Subcutaneous adipose tissue (tissue), 4 donors: Measurements from ENCODE around the gene NTN1. TPM values are rescaled to one million over a fixed set of nuclear protein-coding genes. Genes with fewer than 3 reads are reported as not detected.

Experiments used
- total RNA-seq, 4 donors: library from RNA; depleted of rRNA; stranded (reverse); fragments of >200 nt; gene quantifications; one replicate each; pipeline ENCODE4 v1.1.0, GENCODE V29; 2016
- TF ChIP-seq, protein P1 (sequence below): fragments of 450-650 bp; IDR thresholded peaks from one replicate; pipeline ENCODE4 v1.5.1; 2016; ENCODE audit warnings: low read depth, mild to moderate bottlenecking, control low read depth, antibody characterized with exemption, moderate library complexity

Gene NTN1
- total RNA-seq, 4 donors from 2014 or later = 0.85 to 7.9 (median 3.2) TPM

DNA sequence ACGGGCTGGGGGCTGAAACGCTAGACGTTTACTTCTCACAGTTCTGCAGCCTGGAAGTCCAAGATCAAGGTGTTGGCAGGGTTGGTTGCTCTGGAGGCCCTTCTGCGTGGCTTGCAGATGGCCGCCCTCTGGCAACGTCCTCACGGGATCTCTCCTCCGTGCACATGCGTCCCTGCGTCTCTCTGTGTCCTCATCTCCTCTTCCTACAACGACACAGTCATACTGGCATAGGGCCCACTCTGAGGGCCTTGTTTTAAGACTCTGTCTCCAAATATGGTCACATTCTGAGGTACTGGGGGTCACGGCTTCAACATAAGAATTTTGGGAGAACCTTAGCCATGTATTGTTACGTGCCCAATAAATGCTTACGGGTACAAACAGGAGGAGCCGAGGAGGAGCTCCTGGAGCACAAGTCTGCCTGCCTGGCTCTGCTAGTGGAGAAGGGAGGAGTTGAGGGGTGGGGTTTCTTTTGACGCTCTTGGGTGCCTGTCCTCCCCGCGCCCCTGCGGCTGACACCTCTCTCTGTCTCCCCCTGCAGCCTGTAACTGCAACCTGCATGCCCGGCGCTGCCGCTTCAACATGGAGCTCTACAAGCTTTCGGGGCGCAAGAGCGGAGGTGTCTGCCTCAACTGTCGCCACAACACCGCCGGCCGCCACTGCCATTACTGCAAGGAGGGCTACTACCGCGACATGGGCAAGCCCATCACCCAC lies 141.1 kb downstream of the NTN1 start:
- TF ChIP-seq, protein P1, sequence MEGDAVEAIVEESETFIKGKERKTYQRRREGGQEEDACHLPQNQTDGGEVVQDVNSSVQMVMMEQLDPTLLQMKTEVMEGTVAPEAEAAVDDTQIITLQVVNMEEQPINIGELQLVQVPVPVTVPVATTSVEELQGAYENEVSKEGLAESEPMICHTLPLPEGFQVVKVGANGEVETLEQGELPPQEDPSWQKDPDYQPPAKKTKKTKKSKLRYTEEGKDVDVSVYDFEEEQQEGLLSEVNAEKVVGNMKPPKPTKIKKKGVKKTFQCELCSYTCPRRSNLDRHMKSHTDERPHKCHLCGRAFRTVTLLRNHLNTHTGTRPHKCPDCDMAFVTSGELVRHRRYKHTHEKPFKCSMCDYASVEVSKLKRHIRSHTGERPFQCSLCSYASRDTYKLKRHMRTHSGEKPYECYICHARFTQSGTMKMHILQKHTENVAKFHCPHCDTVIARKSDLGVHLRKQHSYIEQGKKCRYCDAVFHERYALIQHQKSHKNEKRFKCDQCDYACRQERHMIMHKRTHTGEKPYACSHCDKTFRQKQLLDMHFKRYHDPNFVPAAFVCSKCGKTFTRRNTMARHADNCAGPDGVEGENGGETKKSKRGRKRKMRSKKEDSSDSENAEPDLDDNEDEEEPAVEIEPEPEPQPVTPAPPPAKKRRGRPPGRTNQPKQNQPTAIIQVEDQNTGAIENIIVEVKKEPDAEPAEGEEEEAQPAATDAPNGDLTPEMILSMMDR = no peak

DNA sequence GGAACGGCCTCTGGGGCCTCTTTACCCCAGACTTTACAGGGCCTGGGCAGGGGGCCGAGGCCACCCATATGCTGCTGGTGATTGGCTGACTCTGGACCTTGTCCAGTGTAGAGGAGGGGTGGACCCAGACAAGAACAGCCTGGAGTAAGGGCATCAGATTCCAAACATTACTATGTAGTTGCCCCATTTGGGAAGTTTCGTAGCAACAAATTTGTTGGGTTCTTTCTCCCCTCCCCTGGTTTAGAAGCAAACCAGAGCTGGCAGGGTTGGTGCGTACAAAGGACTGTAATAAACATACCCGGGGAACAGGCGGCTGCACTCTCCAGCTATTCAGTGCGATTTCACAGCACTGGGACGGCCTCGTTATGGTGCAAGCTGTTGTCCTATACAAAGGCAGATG lies 145.5 kb downstream of the NTN1 start:
- TF ChIP-seq, protein P1 = no peak

DNA sequence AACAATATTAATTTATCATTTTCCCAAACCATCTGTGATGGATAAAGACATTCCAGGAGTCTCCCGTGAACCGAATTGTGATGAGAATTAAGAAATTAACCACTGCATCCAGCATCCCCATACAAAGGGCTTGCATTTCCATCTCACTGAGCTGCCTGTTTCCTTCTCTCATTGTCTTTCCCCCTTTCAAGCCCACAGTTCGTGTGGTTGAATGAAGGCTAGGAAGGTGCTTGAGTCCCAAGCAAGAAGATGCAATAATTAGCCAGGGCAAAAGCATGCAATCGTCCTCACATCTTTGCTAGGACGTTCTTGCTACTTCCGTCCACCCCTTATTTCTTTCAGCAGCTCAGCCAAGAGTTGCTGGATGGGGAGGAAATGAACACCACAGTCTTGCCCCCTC lies 146.1 kb downstream of the NTN1 start:
- TF ChIP-seq, protein P1 = no peak

DNA sequence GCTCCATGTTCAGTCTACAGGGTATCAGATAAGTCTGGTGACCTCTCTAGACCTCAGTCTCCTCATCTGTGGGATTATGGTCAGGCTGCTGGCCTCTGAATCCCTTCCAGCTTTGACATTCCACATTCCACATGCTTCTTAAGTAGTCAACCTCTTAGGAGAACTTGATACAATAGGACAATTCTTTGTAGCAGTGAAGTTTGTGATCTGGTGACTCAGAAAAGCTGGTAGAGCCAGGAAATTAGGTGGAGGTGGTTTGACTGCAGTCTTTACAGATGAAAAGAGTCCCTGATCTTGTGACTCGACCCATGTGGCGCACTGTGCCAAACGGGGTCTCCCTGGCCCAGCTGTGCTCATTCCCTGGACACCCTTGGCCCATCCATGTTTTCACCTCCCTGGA lies 147.8 kb downstream of the NTN1 start:
- TF ChIP-seq, protein P1 = no peak

DNA sequence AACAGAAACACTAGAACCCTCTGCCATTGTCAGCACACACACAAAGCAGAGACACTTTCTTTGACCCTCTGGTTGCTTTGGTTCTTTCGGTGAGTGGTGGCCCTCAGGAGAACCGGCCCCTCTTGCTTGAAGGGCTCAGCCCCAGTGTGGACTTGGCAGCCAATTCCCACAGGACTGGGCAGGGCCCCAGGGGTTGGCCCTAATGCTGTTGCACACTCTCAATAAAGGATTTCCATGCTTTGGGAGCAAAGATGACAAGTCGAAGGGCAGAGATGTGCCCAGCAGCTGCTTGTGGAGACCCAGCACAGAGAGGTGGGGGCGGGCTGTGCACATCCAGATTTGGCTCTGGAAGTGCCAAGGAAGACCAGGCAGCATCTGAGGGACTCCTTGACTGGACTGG lies 149.0 kb downstream of the NTN1 start:
- TF ChIP-seq, protein P1 = no peak

DNA sequence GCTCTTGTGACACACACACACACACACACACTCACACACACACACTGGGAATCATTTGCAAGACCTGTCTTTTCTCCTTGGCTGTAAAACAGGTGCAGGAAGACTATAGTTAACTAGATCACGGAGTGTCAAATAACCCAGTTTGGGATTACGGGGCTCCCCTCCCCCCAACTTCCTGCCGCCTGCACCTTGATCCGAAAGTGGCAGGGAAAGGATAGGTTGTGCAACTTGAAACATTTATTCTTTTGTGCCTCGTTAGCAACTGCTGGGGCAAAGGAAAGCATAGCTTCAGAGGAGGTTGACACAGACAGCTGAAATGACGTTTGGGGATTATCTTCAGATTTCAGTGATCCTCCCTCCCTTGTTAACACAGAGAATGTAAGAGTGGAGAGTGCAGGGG lies 149.5 kb downstream of the NTN1 start:
- TF ChIP-seq, protein P1 = no peak

DNA sequence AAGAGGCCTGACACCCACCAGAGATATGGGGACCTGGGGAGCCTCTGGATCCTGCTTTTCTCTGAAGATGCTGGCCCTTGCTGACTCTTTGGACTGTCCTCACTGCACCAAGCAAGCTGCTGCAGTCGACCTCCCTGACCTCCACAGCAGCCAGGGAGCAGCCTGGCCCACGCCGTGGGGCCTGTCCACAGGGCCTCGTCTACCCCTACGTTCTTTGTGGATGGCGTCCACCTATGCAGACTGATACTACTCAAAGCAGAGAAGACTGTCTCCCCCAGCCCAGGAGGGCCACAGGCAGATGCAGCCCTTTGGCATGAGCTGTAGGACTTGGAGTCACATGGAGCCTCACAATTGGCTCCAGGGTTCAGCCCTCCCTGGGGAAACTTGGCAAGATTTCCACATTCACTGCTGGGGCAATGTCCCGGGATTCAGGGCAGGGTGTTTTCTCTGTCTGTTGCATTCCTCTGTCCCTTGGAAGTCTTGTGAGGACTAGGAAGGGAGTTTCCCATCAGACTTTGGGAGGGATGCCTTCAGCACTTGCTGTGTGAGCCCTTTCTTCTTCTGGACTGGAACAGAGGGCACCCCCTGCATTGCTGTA lies 152.2 kb downstream of the NTN1 start:
- TF ChIP-seq, protein P1 = no peak
